Loucy (cell line): ENCODE measurements around the gene SLC13A1.

ENCODE experiments used
- H2AFZ ChIP-seq: fragments of 200-600 bp; sonication (generic); 2 replicates; pipeline ENCODE4 v1.6.0; 2016; ENCODE audit warnings: antibody characterized with exemption, mild to moderate bottlenecking, low read length, moderate library complexity
- H3F3A ChIP-seq: fragments of 200-600 bp; 2 replicates; pipeline ENCODE4 v1.6.0; 2016; ENCODE audit warnings: antibody characterized with exemption, low read depth, mild to moderate bottlenecking
- H3K27me3 ChIP-seq: fragments of 200-600 bp; sonication (generic); 2 replicates; pipeline ENCODE4 v1.6.1; 2014; ENCODE audit warnings: low read length, mild to moderate bottlenecking; ENCODE audit not compliant: insufficient read depth, poor library complexity, severe bottlenecking
- H3K36me3 ChIP-seq: fragments of 200-600 bp; sonication (generic); 2 replicates; pipeline ENCODE4 v1.6.1; 2016; ENCODE audit warnings: low read length; ENCODE audit not compliant: insufficient read depth
- H3K4me1 ChIP-seq: fragments of 200-600 bp; sonication (generic); 2 replicates; pipeline ENCODE4 v1.5.1; 2014; ENCODE audit warnings: low read length, mild to moderate bottlenecking; ENCODE audit not compliant: insufficient read depth, poor library complexity, severe bottlenecking
- H3K4me2 ChIP-seq: fragments of 200-600 bp; sonication (generic); 2 replicates; pipeline ENCODE4 v1.6.0; 2014; ENCODE audit warnings: antibody characterized with exemption, low read length, low read depth, mild to moderate bottlenecking; ENCODE audit not compliant: poor library complexity, severe bottlenecking
- H3K4me3 ChIP-seq: fragments of 200-600 bp; sonication (generic); 2 replicates; pipeline ENCODE4 v1.5.1; 2014; ENCODE audit warnings: low read length, mild to moderate bottlenecking, mixed read lengths; ENCODE audit not compliant: poor library complexity, severe bottlenecking
- H3K79me2 ChIP-seq: fragments of 200-600 bp; sonication (generic); 2 replicates; pipeline ENCODE4 v1.6.1; 2014; ENCODE audit warnings: low read length; ENCODE audit not compliant: insufficient read depth
- H3K9ac ChIP-seq: fragments of 200-600 bp; sonication (generic); 2 replicates; pipeline ENCODE4 v1.6.0; 2014; ENCODE audit warnings: mild to moderate bottlenecking, low read depth, low read length, moderate library complexity; ENCODE audit not compliant: poor library complexity, severe bottlenecking
- H3K9me2 ChIP-seq: fragments of 200-600 bp; sonication (generic); replicated peaks from 2 replicates; pipeline ENCODE4 v1.6.1; 2016; ENCODE audit warnings: low read depth, low read length, mixed read lengths
- H3K9me3 ChIP-seq: fragments of 200-600 bp; sonication (generic); 2 replicates; pipeline ENCODE4 v1.6.1; 2014; ENCODE audit warnings: mild to moderate bottlenecking, antibody characterized with exemption, low read length, low read depth; ENCODE audit not compliant: insufficient read depth
- H4K20me1 ChIP-seq: fragments of 200-600 bp; sonication (generic); 2 replicates; pipeline ENCODE4 v1.6.0; 2014; ENCODE audit warnings: antibody characterized with exemption, low read length, mild to moderate bottlenecking; ENCODE audit not compliant: insufficient read depth, poor library complexity, severe bottlenecking
- EZH2phosphoT487 ChIP-seq: fragments of 200-600 bp; IDR thresholded peaks from 2 replicates; pipeline ENCODE4 v1.6.1; 2018; ENCODE audit warnings: antibody characterized with exemption, mild to moderate bottlenecking, moderate library complexity, borderline replicate concordance
- TF ChIP-seq, protein P1 (sequence below): fragments of 200-600 bp; sonication (generic); conservative IDR thresholded peaks from 2 replicates; pipeline ENCODE4 v1.5.1; 2014; ENCODE audit warnings: mild to moderate bottlenecking, antibody characterized with exemption, low read length

The SLC13A1 gene

DNA sequence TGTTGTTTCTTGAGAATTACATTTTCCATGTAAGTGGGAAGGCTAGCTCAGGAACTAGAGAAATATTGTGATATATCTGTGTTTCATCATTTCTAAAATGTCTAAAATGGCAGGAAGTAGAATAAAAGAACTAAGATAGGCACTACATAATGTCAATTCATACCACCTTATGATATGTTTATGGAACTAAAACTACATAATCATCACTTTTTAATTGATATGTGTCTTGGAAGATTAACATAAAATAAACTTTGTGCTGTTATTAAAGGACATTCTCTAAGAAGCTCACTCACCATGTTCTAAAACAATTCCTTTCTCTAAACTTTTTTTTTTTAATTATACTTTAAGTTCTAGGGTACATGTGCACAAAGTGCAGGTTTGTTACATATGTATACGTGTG, 120.7 kb downstream of the SLC13A1 start:
- Histone ChIP-seq H3F3A (no peaks in the 10 kb centered on the region), H3K4me1 (no peaks in the 10 kb centered on the region), H3K36me3 (no peaks in the 10 kb centered on the region), H4K20me1 (no peaks in the 10 kb centered on the region), H2AFZ (no peak overlapping the region), H3K4me3 (no peak overlapping the region), H3K27me3 (no peaks in the 10 kb centered on the region), H3K4me2 (no peak overlapping the region), H3K79me2 (no peaks in the 10 kb centered on the region), H3K9me2 (no peaks in the 10 kb centered on the region), H3K9me3 (no peaks in the 10 kb centered on the region), H3K9ac (no peak overlapping the region)
- TF ChIP-seq EZH2phosphoT487: no peak
- TF ChIP-seq, protein P1, sequence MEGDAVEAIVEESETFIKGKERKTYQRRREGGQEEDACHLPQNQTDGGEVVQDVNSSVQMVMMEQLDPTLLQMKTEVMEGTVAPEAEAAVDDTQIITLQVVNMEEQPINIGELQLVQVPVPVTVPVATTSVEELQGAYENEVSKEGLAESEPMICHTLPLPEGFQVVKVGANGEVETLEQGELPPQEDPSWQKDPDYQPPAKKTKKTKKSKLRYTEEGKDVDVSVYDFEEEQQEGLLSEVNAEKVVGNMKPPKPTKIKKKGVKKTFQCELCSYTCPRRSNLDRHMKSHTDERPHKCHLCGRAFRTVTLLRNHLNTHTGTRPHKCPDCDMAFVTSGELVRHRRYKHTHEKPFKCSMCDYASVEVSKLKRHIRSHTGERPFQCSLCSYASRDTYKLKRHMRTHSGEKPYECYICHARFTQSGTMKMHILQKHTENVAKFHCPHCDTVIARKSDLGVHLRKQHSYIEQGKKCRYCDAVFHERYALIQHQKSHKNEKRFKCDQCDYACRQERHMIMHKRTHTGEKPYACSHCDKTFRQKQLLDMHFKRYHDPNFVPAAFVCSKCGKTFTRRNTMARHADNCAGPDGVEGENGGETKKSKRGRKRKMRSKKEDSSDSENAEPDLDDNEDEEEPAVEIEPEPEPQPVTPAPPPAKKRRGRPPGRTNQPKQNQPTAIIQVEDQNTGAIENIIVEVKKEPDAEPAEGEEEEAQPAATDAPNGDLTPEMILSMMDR: no peak

DNA sequence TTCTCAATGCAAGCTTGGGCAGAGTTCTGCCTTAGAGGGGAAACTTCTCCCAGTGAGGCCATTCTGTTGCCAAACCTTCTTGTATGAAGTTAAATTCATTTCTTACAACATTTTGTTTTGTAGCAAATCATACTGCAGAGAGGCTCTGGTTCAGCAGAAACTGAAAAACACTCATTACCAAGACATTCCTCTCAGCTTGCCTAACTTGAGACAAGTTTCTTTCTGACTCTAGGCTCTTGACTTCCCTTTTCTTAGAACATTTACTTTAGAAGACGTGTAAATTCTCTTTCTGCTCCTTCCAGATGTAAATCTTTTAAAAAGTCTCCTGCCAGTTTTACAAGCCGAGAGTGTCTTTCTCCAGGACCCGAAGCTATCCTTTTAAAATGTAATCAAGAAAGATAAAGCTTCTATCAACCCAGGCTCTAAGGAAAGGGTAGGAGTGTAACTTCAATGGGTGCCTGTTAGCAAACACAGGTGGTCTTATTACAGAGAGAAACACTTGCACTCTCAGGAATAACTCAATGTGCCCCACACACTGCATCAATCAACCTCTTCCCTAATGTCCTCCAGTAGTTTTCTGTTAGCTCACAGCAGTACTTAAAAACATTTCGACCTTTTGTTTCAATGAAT, 123.8 kb downstream of the SLC13A1 start:
- H3K4me2 ChIP-seq: no peak overlapping the region
- H3F3A ChIP-seq: no peaks in the 10 kb centered on the region

DNA sequence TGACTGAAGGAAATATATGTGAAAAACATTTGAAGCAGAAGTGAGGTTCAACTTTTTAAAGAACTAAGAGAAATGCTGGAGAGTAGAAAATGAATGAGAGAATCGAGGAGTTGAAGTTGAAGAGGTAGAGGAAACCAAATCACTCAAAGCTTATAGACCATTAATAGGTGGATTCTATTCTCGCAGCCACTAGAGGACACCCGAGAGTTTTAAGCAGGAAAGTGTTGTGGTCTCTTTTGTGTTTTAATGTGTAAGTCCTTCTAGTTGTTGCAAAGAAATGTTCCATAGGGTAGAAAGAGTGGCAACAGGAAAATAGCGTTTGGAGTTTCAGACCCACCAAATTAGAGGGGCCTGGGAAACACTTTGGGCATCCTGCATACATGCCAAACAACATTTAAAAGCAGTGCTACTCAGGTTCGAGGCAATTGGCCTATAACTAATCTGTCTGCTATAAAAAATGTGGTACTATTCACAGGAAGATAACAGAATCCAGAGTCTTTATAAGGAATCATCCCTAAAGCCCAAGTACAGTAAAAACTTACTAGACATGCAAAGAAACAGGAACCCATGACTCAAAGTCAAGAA, 129.0 kb downstream of the SLC13A1 start:
- H3K79me2 ChIP-seq: no peaks in the 10 kb centered on the region
- H3K9me2 ChIP-seq: no peaks in the 10 kb centered on the region
- no peak overlapping the region for H3K4me2 ChIP-seq
- no peaks in the 10 kb centered on the region for H3F3A ChIP-seq
- no peak overlapping the region for H2AFZ ChIP-seq
- H3K4me1 ChIP-seq: no peaks in the 10 kb centered on the region
- no peak overlapping the region for H3K4me3 ChIP-seq
- H4K20me1 ChIP-seq: no peaks in the 10 kb centered on the region
- no peaks in the 10 kb centered on the region for H3K9me3 ChIP-seq
- H3K27me3 ChIP-seq: no peaks in the 10 kb centered on the region
- TF ChIP-seq, protein P1: no peak
- TF ChIP-seq EZH2phosphoT487: no peak
- no peaks in the 10 kb centered on the region for H3K36me3 ChIP-seq
- no peak overlapping the region for H3K9ac ChIP-seq

More for the DNA sequence above, 123.8 kb downstream of the SLC13A1 start:
- H3K27me3 ChIP-seq: no peaks in the 10 kb centered on the region
- H2AFZ ChIP-seq: no peak overlapping the region
- no peaks in the 10 kb centered on the region for H4K20me1 ChIP-seq
- no peaks in the 10 kb centered on the region for H3K4me1 ChIP-seq
- TF ChIP-seq, protein P1: no peak
- TF ChIP-seq EZH2phosphoT487: no peak
- no peak overlapping the region for H3K4me3 ChIP-seq
- no peaks in the 10 kb centered on the region for H3K79me2 ChIP-seq
- H3K36me3 ChIP-seq: no peaks in the 10 kb centered on the region
- H3K9ac ChIP-seq: no peak overlapping the region
- no peaks in the 10 kb centered on the region for H3K9me3 ChIP-seq
- no peaks in the 10 kb centered on the region for H3K9me2 ChIP-seq
